ENCODE measurements around the gene CNDP1.

CNDP1 gene

DNA sequence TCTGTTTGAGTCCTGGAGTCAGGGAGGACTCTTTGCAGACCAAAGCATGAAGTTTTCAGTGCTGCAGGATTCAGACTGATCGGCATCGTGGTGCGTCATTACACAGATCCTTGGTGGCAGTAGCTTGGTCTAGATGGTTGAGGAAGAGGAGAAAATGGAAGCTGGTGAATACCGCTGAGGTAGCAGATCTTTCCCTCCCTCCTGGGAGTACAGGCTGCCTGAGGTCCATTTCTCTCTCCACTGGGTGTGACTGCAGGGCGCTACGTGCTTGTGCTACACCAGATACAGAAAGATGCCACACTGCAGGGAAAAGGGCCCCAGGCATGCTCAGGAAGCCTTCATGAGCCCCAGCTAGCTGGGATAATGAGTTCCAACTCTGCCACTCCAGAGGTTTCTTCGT is 3.3 kb upstream of the CNDP1 start:
- H3K27me3 ChIP-seq (ENCODE audit: control insufficient read depth, insufficient read depth, low read length): no peaks in the 10 kb centered on the region

DNA sequence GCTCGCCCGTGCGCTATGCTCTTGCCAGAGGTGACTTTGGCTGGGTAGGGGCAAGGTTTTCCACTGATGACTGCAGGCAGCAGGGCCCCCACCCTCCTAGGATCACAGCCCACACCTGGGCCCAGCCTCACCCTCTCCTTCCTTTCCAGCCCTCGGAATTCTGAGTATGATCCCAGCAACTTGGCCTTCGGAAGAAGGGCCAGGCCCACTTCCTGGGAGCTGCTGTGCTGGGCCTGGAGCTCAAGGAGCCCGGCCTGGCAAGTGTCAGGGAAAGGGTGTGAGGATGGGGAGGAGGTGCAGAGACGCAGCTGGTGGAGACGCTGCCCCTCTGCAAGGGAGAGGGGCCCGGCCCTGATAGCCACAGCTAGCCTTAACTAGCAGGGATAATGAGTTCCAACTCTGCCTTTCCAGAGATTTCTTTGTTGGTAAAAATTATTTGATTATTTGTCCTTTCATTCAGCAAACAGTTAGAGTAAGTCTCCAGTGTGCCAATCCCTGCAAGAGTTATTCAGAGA is 1.7 kb upstream of the CNDP1 start:
- TF ChIP-seq, protein P1, sequence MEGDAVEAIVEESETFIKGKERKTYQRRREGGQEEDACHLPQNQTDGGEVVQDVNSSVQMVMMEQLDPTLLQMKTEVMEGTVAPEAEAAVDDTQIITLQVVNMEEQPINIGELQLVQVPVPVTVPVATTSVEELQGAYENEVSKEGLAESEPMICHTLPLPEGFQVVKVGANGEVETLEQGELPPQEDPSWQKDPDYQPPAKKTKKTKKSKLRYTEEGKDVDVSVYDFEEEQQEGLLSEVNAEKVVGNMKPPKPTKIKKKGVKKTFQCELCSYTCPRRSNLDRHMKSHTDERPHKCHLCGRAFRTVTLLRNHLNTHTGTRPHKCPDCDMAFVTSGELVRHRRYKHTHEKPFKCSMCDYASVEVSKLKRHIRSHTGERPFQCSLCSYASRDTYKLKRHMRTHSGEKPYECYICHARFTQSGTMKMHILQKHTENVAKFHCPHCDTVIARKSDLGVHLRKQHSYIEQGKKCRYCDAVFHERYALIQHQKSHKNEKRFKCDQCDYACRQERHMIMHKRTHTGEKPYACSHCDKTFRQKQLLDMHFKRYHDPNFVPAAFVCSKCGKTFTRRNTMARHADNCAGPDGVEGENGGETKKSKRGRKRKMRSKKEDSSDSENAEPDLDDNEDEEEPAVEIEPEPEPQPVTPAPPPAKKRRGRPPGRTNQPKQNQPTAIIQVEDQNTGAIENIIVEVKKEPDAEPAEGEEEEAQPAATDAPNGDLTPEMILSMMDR (IDR thresholded peaks at IDR 0.05): no peak
- Histone ChIP-seq H3K4me2 (ENCODE audit: low read length) (no peak overlapping the region), H3K4me3 (ENCODE audit: low read depth, low read length) (no peak overlapping the region), H3K27me3 (ENCODE audit: control insufficient read depth, insufficient read depth, low read length) (no peaks in the 10 kb centered on the region), H2AFZ (no peak overlapping the region), H3K79me2 (no peaks in the 10 kb centered on the region), H3K36me3 (ENCODE audit: control insufficient read depth, insufficient read depth, low read length) (no peaks in the 10 kb centered on the region), H3K4me1 (no peaks in the 10 kb centered on the region), H3K9ac (no peak overlapping the region), H3K27ac (no peak overlapping the region), H3K9me3 (ENCODE audit: control insufficient read depth, low read length) (no peaks in the 10 kb centered on the region)

More for the DNA sequence above, 3.3 kb upstream of the CNDP1 start:
- Histone ChIP-seq H3K9me3 (ENCODE audit: control insufficient read depth, low read length) (no peaks in the 10 kb centered on the region), H3K4me1 (no peaks in the 10 kb centered on the region), H2AFZ (no peak overlapping the region), H3K36me3 (ENCODE audit: control insufficient read depth, insufficient read depth, low read length) (no peaks in the 10 kb centered on the region), H3K4me2 (ENCODE audit: low read length) (no peak overlapping the region), H3K79me2 (no peaks in the 10 kb centered on the region), H3K4me3 (ENCODE audit: low read depth, low read length) (no peak overlapping the region), H3K9ac (no peak overlapping the region), H3K27ac (no peak overlapping the region)
- TF ChIP-seq, protein P1 (IDR thresholded peaks at IDR 0.05): no peak

DNA sequence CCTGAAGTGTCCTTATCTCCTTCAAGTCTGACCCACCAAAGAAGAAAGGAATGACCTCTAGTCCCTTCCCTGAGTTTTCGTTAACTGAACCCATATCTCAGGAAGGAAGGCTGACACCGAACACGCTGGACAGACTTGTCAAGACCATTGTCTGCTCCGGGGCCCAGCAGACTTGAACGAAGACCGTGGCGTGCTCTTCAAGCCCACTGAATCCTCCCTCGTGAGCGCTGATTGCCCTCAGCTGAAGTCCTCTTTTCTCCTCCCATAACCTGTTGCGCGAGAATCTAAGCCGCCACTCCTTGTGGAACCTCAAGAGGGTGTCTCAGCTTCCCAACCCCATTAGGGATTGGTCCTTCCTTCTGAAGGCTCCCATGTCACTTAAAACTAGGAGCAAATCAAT is 634 bp upstream of the CNDP1 start:
- Histone ChIP-seq H3K9ac (no peak overlapping the region), H3K36me3 (ENCODE audit: control insufficient read depth, insufficient read depth, low read length) (no peaks in the 10 kb centered on the region), H3K9me3 (ENCODE audit: control insufficient read depth, low read length) (no peaks in the 10 kb centered on the region), H3K79me2 (no peaks in the 10 kb centered on the region), H3K4me3 (ENCODE audit: low read depth, low read length) (no peak overlapping the region), H3K27ac (no peak overlapping the region), H3K27me3 (ENCODE audit: control insufficient read depth, insufficient read depth, low read length) (no peaks in the 10 kb centered on the region), H3K4me2 (ENCODE audit: low read length) (no peak overlapping the region), H2AFZ (no peak overlapping the region), H3K4me1 (no peaks in the 10 kb centered on the region)
- TF ChIP-seq, protein P1 (IDR thresholded peaks at IDR 0.05): no peak

DNA sequence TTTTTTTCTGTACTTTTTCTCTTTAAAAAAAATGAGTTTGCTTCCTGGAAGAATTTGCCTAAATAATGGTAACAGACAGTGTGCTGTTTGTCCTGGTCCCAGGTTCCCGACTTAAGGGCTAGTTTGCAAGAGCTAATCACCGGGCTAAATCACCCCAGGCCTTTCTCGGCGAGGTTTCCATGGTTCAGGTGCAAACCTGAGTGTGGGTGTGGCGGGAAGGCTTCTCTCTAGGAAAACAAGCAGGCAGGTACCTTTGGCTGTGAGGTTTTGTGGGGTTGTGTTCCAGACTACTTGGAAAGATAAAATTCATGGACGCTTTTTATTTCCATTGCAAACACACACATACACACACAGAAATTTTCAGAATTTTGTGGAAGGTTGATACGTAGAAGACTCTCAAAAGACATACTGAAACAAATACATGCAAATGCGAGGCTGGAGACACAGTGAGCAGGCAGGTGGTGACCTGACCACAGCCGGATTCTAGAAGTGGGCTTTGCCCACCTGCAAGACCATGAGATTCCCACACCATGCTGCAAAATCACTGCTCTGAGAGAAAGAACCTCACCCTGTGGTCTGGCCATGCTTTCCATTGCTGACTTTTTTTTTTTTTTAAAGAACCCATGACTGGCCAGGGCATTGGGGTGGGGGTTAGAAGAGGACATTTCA is 815 bp downstream of the CNDP1 start:
- no peaks in the 10 kb centered on the region for H3K27me3 ChIP-seq (ENCODE audit: control insufficient read depth, insufficient read depth, low read length)
- H2AFZ ChIP-seq: no peak overlapping the region
- H3K27ac ChIP-seq: no peak overlapping the region
- H3K79me2 ChIP-seq: no peaks in the 10 kb centered on the region
- TF ChIP-seq, protein P1 (IDR thresholded peaks at IDR 0.05): no peak
- H3K36me3 ChIP-seq (ENCODE audit: control insufficient read depth, insufficient read depth, low read length): no peaks in the 10 kb centered on the region
- H3K9ac ChIP-seq: no peak overlapping the region
- no peak overlapping the region for H3K4me3 ChIP-seq (ENCODE audit: low read depth, low read length)
- no peak overlapping the region for H3K4me2 ChIP-seq (ENCODE audit: low read length)
- no peaks in the 10 kb centered on the region for H3K4me1 ChIP-seq
- H3K9me3 ChIP-seq (ENCODE audit: control insufficient read depth, low read length): no peaks in the 10 kb centered on the region

DNA sequence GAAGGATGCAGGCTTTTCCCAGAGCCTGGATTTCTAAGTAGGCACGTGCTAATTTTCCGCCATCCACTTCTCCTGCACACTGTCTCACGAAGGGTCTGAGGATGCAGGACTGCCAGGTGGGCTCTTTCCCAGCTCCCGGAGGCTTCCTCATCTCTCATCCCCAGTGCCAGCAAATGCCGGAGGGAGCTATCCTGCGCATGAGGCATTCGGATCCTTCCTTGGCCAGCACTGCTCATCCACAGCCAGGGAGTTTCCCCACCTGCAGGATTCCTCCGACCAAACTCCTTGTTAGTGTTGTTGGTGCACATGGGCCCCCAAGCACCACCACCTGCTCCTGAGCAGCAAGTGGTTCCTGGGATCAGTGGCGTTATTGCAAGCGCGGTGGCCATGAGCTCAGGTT is 5.0 kb downstream of the CNDP1 start:
- no peak overlapping the region for H3K9ac ChIP-seq
- H3K36me3 ChIP-seq (ENCODE audit: control insufficient read depth, insufficient read depth, low read length): no peaks in the 10 kb centered on the region
- H3K4me1 ChIP-seq: no peaks in the 10 kb centered on the region
- no peaks in the 10 kb centered on the region for H3K9me3 ChIP-seq (ENCODE audit: control insufficient read depth, low read length)
- no peaks in the 10 kb centered on the region for H3K79me2 ChIP-seq
- H3K27me3 ChIP-seq (ENCODE audit: control insufficient read depth, insufficient read depth, low read length): no peaks in the 10 kb centered on the region
- TF ChIP-seq, protein P1 (IDR thresholded peaks at IDR 0.05): no peak
- H2AFZ ChIP-seq: no peak overlapping the region
- H3K4me2 ChIP-seq (ENCODE audit: low read length): no peak overlapping the region
- no peak overlapping the region for H3K27ac ChIP-seq
- no peak overlapping the region for H3K4me3 ChIP-seq (ENCODE audit: low read depth, low read length)

All from parathyroid adenoma (tissue), 2 donors.